ENCODE measurements around the gene CHAF1A. TPM values are rescaled to one million over a fixed set of nuclear protein-coding genes. Genes with fewer than 3 reads are reported as not detected.

Gene CHAF1A
- total and polyA plus RNA-seq, 2 of the 4 experiments (the other 2 are of a cell fraction), result 12.4 to 22.9 TPM

DNA sequence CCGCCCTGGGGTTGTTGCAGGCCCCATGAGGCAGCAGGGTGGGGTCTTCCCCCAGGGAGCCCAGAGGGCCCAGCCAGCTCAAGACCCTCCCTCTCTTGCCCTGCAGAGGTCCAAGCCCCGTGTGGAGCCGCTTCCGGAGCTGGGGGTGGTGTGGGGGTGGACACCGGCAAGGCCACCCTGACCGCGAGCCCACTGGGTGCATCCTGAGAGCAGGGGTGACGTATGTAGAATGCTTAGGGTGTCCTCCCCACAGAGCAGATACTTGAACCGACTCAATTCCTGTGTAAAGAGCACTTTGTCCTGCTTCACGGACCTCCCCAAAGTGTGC lies 40.3 kb downstream of the CHAF1A start (continued):
- TF ChIP-seq MAFK (IDR thresholded peaks at IDR 0.05; ENCODE audit: low read depth, low read length), result no peak
- TF ChIP-seq, protein P1, sequence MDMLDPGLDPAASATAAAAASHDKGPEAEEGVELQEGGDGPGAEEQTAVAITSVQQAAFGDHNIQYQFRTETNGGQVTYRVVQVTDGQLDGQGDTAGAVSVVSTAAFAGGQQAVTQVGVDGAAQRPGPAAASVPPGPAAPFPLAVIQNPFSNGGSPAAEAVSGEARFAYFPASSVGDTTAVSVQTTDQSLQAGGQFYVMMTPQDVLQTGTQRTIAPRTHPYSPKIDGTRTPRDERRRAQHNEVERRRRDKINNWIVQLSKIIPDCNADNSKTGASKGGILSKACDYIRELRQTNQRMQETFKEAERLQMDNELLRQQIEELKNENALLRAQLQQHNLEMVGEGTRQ (IDR thresholded peaks at IDR 0.05; ENCODE audit: low read depth, low read length), result no peak
- no peak for TF ChIP-seq BHLHE40 (IDR thresholded peaks at IDR 0.05; ENCODE audit: low read depth, low read length)

DNA sequence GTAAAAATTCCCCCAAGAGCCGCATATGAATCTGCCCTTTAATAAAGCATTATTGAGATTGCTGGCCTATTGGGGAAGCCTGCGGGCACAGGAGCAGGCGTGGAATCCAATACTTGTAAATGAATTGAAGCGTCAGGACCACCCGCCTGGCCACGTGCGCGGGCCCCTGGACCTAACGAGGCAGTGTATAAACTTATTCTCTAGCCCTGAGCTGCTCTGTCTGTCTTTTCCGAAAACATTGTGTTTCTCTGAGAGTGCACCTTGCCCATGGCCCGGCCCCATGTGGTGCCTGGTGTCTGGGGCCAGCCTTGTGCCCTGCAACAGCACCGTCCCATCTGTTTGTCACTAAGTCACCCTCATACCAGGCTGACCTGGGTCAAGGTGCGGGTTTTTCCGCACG lies 40.7 kb downstream of the CHAF1A start:
- H3K27me3 ChIP-seq (ENCODE audit: control insufficient read depth, insufficient read depth, low read length), result no peaks in the 10 kb centered on the region
- no peak overlapping the region for H3K4me3 ChIP-seq (ENCODE audit: insufficient read depth, low read depth, low read length)
- peak overlapping the region; percentile 57 for H2AK9ac ChIP-seq (replicated peaks; ENCODE audit: low read depth, low read length, poor library complexity)
- no peak overlapping the region for H3K4ac ChIP-seq (ENCODE audit: low read depth, low read length)
- no peak overlapping the region for H3K56ac ChIP-seq (ENCODE audit: extremely low read depth, insufficient read depth, low read length)
- H2AK5ac ChIP-seq (ENCODE audit: low read depth, low read length), result no peak overlapping the region
- H3K9ac ChIP-seq (ENCODE audit: low read depth, low read length), result no peak overlapping the region
- H4K8ac ChIP-seq (ENCODE audit: low read depth in 2 of 2, low read length in 2 of 2), result no peak overlapping the region
- H2AFZ ChIP-seq (replicated peaks; ENCODE audit: low read length, poor library complexity), result no peak overlapping the region
- ATAC-seq (ENCODE audit: low read depth) (no peak), DNase-seq (no peak)
- H2BK20ac ChIP-seq (ENCODE audit: low read depth, low read length), result no peak overlapping the region
- H4K20me1 ChIP-seq (ENCODE audit: insufficient read depth, low read length), result peaks cover 10% of the 10 kb centered on the region; the same call in 1 of the 2 replicates
- no peak overlapping the region for H3K18ac ChIP-seq (ENCODE audit: low read depth, low read length)
- TF ChIP-seq MAFK (IDR thresholded peaks at IDR 0.05; ENCODE audit: low read depth, low read length) (no peak), RFX5 (IDR thresholded peaks at IDR 0.05; ENCODE audit: low read depth, low read length) (no peak)
- WGBS, 2 experiments (ENCODE audit: extremely low coverage in 2 of 2, insufficient read length in 1 of 2), result 95% methylated on average over 10 of the region's 15 CpGs; no CpG with 5 or more reads in 1 of the 2 experiments
- in situ Hi-C loops (cut with MboI; ENCODE audit: low sequenced_read_pairs) (no loop called here), intact Hi-C loops (cut with micrococcal nuclease) (no loop called here), dilution Hi-C loops (cut with HindIII; ENCODE audit: low sequenced_read_pairs, unreplicated experiment) (no loop called here)
- no peak overlapping the region for H2BK120ac ChIP-seq (ENCODE audit: low read depth, low read length)
- no peaks in the 10 kb centered on the region for H3K4me1 ChIP-seq (ENCODE audit: control insufficient read depth, insufficient read depth, low read length)
- H3K9me1 ChIP-seq (ENCODE audit: insufficient read depth, low read length), result peaks cover 6% of the 10 kb centered on the region; the same call in 1 of the 2 replicates
- CTCF ChIA-PET, result no interaction called here
- H3K4me2 ChIP-seq (ENCODE audit: low read depth, low read length), result no peak overlapping the region
- POLR2A ChIA-PET (ENCODE audit: unreplicated experiment), result no interaction called here
- no peak overlapping the region for H3K27ac ChIP-seq (ENCODE audit: insufficient read depth, low read length)
- H3K79me1 ChIP-seq (ENCODE audit: low read depth in 1 of 2, low read length in 2 of 2), result peaks cover 3 to 27% of the 10 kb centered on the region in 2 experiments
- H4K5ac ChIP-seq (ENCODE audit: low read depth, low read length), result no peak overlapping the region
- H3K36me3 ChIP-seq (ENCODE audit: control insufficient read depth, insufficient read depth, low read length), result peaks cover 44% of the 10 kb centered on the region
- no peak overlapping the region for H2BK5ac ChIP-seq (ENCODE audit: low read depth, low read length, poor library complexity, severe bottlenecking)
- H2BK15ac ChIP-seq (ENCODE audit: low read depth, low read length), result no peak overlapping the region
- no peak overlapping the region for H3K14ac ChIP-seq (replicated peaks; ENCODE audit: low read depth, low read length)
- H3K9me3 ChIP-seq (ENCODE audit: control insufficient read depth, insufficient read depth, low read length), result no peaks in the 10 kb centered on the region
- H4K91ac ChIP-seq (ENCODE audit: insufficient read depth, low read depth, low read length), result no peak overlapping the region
- H3K23ac ChIP-seq (ENCODE audit: low read depth, low read length), result no peak overlapping the region
- no TSS peak for BruUV-seq (replicated peaks)
